D341Med (cell line): ENCODE data around the gene CES3.

Source experiments
- DNase-seq: peaks from one replicate; pipeline ENCODE4 v3.0.0; 2012; ENCODE audit warnings: low spot score

The CES3 gene

GRCh38 chr16:67011274-67011673 lies 50.2 kb downstream of the CES3 start:
- DNase-seq: peak; percentile 10

- DNase-seq: peak; percentile 53
Measured at GRCh38 chr16:67013233-67013822, 52.3 kb downstream of the CES3 start.

DNA sequence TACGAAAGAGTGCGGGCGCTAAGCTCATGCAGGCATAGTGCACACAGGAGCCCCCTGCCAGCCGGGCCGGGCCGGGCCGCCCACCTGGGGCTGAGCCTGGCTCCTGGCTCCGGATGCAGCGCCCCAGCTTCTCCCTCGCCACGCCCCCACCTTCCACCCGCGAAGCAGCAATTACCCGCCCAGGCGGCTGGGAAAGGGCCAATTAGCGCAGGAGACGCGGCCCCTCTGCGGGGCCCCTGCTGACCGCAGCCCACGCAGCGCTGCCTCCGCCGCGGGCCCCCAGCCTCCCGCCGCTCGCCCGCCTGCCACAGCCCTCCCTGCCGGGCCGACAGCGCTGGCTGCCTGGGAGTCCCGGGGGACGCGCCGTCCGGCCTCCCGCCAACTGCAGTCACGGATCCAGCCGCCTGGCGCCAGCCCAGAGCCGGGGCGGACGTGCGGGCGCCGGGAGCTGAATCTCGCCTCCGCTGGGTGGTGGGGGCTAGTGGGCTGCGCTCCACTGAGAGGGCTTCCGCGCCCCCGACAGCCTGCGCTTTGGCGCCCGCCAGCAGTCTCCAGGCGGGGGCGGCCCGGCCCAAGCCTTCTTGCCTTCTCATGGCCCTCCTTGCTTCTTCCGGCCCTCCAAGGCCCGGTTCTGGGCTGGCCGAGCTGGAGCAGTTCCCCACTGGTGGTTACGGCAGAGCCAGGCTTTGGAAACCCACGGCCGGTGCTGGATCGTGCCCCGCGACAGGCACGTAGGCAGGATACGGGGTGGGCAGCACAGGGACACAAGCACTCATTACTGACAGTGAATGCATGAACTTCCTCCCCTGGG lies 53.0 kb downstream of the CES3 start:
- peak; percentile 88 for DNase-seq

- peak; percentile 12 for DNase-seq
Measured at GRCh38 chr16:67014634-67015312, 53.7 kb downstream of the CES3 start.

GRCh38 chr16:67015313-67015731 lies 54.3 kb downstream of the CES3 start:
- peak; percentile 31 for DNase-seq

DNA sequence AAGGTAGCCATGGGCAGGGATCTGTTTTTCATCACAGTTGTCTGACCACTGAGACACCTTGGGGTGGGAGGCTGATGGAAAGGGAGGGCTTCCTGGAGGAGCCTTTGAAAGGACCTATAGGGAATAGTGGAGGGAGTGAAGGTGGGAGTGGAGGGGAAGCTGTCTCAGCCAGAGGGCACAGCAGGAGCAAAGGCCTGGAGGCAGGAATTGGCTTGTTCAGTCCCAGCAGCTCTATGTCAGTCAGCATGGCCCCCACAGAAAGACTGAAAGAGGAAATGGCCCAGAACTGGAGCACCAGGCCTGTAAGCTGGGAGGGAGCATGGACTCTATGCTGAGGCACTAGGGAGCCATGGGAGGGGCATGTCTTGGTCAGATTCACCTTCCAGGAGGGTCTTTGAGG lies 55.1 kb downstream of the CES3 start:
- DNase-seq: no peak

- DNase-seq: no peak
Measured at GRCh38 chr16:67016681-67017420, 55.8 kb downstream of the CES3 start.

DNA sequence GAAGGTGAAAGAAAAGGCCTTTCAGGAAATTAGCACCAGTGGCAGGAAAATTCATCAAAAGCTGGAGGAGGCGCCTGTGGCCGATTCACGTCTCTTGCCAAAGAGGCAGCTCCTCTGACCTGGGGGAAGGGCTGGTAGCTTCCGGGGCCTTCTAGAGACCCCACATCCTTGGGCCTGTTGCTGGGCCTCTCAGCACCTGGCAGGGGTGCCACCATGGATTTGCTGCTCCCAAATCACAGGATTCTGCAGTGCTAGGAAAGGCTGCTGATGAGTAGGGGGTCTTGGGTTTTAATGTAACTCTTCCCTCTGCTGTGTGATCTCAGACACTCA lies 56.3 kb downstream of the CES3 start:
- no peak for DNase-seq

GRCh38 chr16:67017810-67018488 lies 56.9 kb downstream of the CES3 start:
- DNase-seq: peak; percentile 84

DNA sequence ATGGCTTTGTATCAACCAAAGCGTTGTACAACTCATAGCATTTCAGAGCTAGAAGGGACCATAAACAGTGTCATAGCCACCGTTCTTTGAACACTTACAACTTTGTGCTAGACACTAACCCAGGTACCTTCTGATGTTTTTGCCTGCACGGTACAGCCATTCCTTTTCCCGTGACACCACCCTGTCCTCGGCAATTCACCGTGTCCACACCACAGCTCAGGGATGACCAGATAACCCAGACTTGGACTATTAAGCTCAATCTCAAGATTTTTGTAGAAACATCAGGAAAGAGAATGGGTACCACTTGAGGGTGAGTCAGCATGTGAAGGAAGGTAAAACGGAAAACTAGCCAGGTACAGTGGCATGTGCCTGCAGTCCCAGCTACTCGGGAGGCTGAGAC lies 58.1 kb downstream of the CES3 start:
- no peak for DNase-seq

- no peak for DNase-seq
Measured at GRCh38 chr16:67021321-67021720, 60.3 kb downstream of the CES3 start.

GRCh38 chr16:67022531-67023214 lies 61.6 kb downstream of the CES3 start:
- no peak for DNase-seq

DNA sequence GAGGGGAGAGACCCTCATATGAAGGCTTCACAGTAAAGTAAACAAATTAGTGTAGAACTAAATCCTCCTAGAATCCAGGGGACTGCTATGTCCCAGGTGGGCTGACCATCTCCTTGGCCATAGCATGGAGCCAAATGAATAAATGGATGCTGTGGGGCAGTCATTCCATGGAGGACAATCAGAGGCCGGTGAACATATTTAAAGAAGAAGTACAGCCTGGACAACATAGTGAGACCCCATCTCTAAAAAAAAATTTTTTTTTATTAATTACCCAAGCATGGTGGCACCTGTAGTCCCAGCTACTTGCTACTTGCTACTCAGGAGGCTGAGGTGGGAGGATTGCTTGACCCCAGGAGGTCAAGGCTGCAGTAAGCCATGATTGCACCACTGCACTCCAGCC lies 62.6 kb downstream of the CES3 start:
- DNase-seq: no peak
